Lower leg skin (tissue), 4 donors: ENCODE results near the gene FAM227B. TPM values are rescaled to one million over a fixed set of nuclear protein-coding genes. Genes with fewer than 3 reads are reported as not detected.
"Not testable (repeated sequence)": the region's sequence is repeated elsewhere in the genome, so short reads cannot be mapped to it uniquely, and the experiment has no call there.

Source experiments
- DNase-seq, 2 donors: peaks; one replicate each; pipeline ENCODE4 v3.0.0-alpha.2; 2019; ENCODE audit warnings: low spot score in 2 of 2
- H3K4me3 ChIP-seq: fragments of 200-600 bp; sonication (generic); 2 replicates; pipeline ENCODE4 v1.5.1; 2017; ENCODE audit warnings: mild to moderate bottlenecking, low read depth; ENCODE audit not compliant: poor library complexity, severe bottlenecking
- POLR2A ChIP-seq, 2 donors: fragments of 450-650 bp; IDR thresholded peaks; one replicate each; pipeline ENCODE4 v1.6.1; 2016 to 2017; ENCODE audit warnings: antibody characterized with exemption in 2 of 2, mild to moderate bottlenecking in 1 of 2, moderate library complexity in 1 of 2
- WGBS, 2 donors: methylation state at CpG; one replicate each; pipeline ENCODE4 v1.1.5; 2018; 5-methylcytosine and 5-hydroxymethylcytosine counted together
- intact Hi-C: fragments of 100-400 bp; cut with DNase I; formaldehyde crosslinking; loops from one replicate; pipeline ENCODE4 v1.15.0; 2023; ENCODE audit warnings: low total_unique reads
- total RNA-seq, 4 donors: library from RNA; depleted of rRNA; stranded (reverse); fragments of >200 nt; gene quantifications; one replicate each; pipeline ENCODE4 v1.1.0, GENCODE V29; 2016
- TF ChIP-seq, protein P1 (sequence below), 3 donors: fragments of 450-650 bp; IDR thresholded peaks; one replicate each; pipeline ENCODE4 v1.5.1; 2016; ENCODE audit warnings: antibody characterized with exemption in 3 of 3, mild to moderate bottlenecking in 3 of 3, moderate library complexity in 2 of 3

Gene FAM227B
- total RNA-seq, 4 donors from 2014 or later: 3.7 to 9.4 (median 5.5) TPM

DNA sequence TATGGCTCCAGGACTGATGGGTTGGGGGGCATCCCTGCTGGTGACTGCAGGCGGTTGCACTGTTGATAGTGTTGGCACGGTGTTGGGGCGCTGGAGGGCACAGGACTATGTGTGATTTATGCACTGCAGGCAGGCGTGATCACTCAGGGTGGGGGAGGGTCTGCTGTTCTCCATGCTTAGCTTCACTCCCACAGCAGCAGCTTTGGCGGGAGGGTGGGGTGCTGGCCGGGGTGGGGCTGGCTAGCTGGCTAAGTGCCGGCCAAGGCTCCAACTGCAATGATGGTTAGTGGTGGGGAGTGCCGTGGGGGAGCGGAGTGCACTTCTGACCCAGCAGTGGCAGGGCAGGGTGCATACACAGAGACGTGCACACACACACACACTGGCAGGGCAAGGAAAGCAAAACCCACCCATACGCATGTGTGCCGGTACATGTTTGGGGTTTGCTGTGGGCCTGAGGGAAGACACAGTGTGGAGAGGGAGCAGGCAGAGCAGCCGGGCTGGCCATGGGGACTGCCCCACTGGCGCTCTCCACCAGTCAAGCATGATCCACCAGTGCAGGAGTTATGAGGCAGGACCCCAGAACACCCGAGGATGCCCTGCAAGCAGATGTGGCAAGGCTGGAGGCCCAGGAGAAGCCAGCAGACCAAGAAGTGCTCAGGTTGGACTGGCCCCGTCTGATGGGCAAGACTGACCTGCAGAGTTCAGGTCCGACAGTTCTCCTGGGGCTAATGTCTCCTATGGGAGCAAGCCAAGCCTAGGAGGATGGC lies 214.1 kb downstream of the FAM227B start:
- 88 to 93% methylated on average over 17 of the region's 17 CpGs for WGBS, 2 donors
- TF ChIP-seq, protein P1, sequence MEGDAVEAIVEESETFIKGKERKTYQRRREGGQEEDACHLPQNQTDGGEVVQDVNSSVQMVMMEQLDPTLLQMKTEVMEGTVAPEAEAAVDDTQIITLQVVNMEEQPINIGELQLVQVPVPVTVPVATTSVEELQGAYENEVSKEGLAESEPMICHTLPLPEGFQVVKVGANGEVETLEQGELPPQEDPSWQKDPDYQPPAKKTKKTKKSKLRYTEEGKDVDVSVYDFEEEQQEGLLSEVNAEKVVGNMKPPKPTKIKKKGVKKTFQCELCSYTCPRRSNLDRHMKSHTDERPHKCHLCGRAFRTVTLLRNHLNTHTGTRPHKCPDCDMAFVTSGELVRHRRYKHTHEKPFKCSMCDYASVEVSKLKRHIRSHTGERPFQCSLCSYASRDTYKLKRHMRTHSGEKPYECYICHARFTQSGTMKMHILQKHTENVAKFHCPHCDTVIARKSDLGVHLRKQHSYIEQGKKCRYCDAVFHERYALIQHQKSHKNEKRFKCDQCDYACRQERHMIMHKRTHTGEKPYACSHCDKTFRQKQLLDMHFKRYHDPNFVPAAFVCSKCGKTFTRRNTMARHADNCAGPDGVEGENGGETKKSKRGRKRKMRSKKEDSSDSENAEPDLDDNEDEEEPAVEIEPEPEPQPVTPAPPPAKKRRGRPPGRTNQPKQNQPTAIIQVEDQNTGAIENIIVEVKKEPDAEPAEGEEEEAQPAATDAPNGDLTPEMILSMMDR (IDR thresholded peaks at IDR 0.05): no peak
- TF ChIP-seq POLR2A (IDR thresholded peaks at IDR 0.05): no peak
- intact Hi-C loops: no loop called here
- DNase-seq: no peak
- no peak overlapping the region for H3K4me3 ChIP-seq

DNA sequence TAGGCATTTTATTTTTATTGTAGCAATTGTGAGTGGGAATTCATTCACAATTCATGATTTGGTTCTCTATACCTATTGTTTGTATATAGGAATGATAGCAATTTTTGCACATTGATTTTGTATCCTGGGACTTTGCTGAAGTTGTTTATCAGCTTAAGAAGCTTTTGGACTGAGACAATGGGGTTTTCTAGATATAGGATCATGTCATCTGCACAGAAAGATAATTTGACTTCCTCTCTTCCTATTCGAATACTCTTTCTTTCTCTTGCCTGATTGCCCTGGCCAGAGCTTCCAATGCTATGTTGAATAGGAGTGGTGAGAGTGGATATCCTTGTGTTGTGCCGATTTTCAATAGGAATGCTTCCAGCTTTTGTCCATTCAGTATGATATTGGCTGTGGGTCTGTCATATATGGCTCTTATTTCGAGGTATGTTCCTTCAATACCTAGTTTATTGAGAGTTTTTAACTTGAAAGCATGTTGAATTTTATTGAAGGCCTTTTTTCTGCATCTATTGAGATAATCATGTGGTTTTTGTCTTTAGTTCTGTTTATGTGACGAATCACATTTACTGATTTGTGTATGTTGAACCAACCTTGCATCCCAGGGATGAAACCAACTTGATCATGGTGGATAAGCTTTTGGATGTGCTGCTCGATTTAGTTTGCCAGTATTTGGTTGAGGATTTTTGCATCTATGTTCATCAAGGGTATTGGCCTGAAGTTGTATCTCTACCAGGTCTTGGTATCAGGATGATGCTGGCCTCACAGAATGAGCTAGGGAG lies 217.9 kb downstream of the FAM227B start:
- 89 to 93% methylated on average over 5 of the region's 5 CpGs for WGBS, 2 donors
- DNase-seq, H3K4me3 ChIP-seq, intact Hi-C loops: not testable (repeated sequence)

DNA sequence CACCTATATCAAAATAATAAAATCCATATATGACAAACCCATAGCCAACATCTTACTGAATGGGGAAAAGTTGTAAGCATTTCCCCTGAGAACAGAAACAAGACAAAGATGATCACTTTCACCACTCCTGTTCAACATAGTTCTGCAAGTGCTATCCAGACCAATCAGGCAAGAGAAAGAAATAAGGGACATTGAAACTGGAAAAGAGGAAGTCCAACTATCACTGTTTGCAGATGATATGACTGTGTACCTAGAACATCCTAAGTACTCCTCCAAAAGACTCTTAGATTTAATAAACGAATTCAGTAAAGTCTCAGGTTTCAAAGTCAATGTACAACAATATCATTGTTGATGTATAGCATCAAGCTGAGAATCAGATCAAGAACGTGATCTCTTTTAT lies 233.1 kb downstream of the FAM227B start:
- no peak for TF ChIP-seq POLR2A (IDR thresholded peaks at IDR 0.05)
- TF ChIP-seq, protein P1 (IDR thresholded peaks at IDR 0.05): no peak
- DNase-seq: no peak
- WGBS, 2 donors: 86 to 92% methylated on average over 2 of the region's 2 CpGs
- H3K4me3 ChIP-seq: no peak overlapping the region
- intact Hi-C loops: no loop called here

DNA sequence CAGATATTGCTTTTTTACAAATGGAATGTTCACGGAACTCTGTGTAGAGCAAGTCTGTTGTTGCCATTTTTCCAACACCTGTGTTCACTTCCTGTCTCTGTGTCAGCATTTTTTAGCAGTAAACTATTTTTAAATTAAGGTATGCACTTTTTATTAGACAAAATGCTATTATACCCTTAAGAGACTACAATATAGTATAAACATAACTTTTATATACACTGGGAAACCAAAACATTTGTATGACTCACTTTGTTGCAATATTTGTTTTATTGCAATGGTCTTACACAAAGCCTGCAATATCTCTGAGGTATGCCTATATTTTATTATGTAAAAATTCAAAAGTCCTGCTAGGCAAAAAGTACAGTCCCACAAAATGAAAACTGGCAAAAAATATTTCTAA lies 237.4 kb downstream of the FAM227B start:
- DNase-seq: no peak
- no peak overlapping the region for H3K4me3 ChIP-seq
- 49 to 52% methylated on average over 1 of the region's 1 CpG for WGBS, 2 donors
- intact Hi-C loops: loop anchor here (5.0 kb wide), 1 partner anchor 1659 kb away; no protein-coding TSS in a partner anchor
- TF ChIP-seq, protein P1 (IDR thresholded peaks at IDR 0.05): no peak
- no peak for TF ChIP-seq POLR2A (IDR thresholded peaks at IDR 0.05)

DNA sequence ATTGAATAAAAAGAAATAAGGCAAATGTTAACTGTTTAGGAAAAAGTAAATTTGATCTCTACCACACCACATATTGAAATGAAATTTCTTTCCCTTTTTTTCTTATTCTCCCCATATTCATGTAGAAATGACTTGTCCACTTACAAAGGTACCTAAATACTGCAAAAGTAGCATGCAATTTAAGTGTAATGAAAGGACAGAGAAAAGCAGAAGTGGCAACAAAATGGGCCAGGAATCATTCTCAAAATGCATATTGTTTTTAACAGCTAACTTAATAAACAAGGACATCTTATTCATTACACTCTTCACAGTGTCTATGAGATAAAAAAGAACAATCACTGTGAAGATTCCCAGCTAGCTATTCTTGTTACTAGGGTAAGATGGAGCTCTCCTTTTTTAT lies 238.2 kb downstream of the FAM227B start:
- intact Hi-C loops: loop anchor here (5.0 kb wide), 1 partner anchor 1660 kb away; no protein-coding TSS in a partner anchor
- H3K4me3 ChIP-seq: no peak overlapping the region
- DNase-seq: no peak
- TF ChIP-seq POLR2A (IDR thresholded peaks at IDR 0.05): no peak
- TF ChIP-seq, protein P1 (IDR thresholded peaks at IDR 0.05): no peak

DNA sequence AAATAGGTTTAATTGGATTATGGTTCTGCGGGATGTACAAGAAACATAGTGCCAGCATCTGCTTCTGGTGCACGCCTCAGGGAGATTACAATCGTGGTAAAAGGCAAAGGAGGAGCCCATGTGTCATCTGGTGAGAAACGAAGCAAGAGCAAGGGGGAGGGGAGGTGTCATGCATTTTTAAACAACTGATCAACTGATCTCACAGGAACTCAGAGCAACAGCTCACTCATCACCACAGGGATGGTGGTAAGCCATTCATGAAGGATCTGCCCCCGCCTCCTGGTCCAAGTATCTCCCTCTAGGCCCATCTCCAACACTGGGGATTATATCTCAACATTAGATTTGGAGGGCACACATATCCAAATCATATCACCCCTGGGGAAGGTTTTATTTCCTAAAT lies 239.7 kb downstream of the FAM227B start:
- WGBS, 2 donors: 71 to 80% methylated on average over 5 of the region's 5 CpGs
- no peak overlapping the region for H3K4me3 ChIP-seq
- no peak for DNase-seq
- TF ChIP-seq POLR2A (IDR thresholded peaks at IDR 0.05): no peak
- TF ChIP-seq, protein P1 (IDR thresholded peaks at IDR 0.05): no peak
- intact Hi-C loops: loop anchor here (5.0 kb wide), 1 partner anchor 1661 kb away; no protein-coding TSS in a partner anchor
